ENCODE data around the gene ZNF526.
A peak's percentile ranks its signal among the peaks of the same experiment; 100 is the strongest.

Gene ZNF526

DNA sequence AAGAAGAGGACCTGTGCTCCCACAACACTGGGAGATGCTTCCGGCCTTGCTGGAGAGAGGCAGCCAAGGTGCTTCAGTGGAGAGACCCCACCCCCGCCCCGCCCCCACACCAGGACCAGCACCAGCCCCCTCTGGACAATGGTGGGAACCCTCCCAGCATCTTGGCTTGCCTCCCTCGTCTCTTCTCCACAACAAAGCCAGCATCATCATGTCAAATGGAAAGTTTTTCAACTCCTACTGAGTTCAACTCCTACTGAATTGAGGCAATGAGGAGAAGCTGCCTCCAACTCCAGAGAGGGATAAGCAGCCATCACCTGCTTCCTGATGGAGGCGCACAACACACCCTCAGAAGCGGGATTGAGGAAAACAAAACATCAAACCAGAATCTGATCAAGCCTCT, 15.4 kb upstream of the ZNF526 start:
- no peak overlapping the region for H3K4me3 ChIP-seq (replicated peaks; ENCODE audit: insufficient read depth, low read length)
- no peak overlapping the region for H3K27ac ChIP-seq (replicated peaks)
- H3K27me3 ChIP-seq (ENCODE audit: insufficient read depth, poor library complexity, severe bottlenecking), result no peaks in the 10 kb centered on the region
- DNase-seq (ENCODE audit: low read depth in 1 of 2, low spot score in 1 of 2), result no peak
- TF ChIP-seq, protein P1, sequence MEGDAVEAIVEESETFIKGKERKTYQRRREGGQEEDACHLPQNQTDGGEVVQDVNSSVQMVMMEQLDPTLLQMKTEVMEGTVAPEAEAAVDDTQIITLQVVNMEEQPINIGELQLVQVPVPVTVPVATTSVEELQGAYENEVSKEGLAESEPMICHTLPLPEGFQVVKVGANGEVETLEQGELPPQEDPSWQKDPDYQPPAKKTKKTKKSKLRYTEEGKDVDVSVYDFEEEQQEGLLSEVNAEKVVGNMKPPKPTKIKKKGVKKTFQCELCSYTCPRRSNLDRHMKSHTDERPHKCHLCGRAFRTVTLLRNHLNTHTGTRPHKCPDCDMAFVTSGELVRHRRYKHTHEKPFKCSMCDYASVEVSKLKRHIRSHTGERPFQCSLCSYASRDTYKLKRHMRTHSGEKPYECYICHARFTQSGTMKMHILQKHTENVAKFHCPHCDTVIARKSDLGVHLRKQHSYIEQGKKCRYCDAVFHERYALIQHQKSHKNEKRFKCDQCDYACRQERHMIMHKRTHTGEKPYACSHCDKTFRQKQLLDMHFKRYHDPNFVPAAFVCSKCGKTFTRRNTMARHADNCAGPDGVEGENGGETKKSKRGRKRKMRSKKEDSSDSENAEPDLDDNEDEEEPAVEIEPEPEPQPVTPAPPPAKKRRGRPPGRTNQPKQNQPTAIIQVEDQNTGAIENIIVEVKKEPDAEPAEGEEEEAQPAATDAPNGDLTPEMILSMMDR (IDR thresholded peaks at IDR 0.05; ENCODE audit: insufficient read depth, low read length), result no peak
- TF ChIP-seq, protein P2, sequence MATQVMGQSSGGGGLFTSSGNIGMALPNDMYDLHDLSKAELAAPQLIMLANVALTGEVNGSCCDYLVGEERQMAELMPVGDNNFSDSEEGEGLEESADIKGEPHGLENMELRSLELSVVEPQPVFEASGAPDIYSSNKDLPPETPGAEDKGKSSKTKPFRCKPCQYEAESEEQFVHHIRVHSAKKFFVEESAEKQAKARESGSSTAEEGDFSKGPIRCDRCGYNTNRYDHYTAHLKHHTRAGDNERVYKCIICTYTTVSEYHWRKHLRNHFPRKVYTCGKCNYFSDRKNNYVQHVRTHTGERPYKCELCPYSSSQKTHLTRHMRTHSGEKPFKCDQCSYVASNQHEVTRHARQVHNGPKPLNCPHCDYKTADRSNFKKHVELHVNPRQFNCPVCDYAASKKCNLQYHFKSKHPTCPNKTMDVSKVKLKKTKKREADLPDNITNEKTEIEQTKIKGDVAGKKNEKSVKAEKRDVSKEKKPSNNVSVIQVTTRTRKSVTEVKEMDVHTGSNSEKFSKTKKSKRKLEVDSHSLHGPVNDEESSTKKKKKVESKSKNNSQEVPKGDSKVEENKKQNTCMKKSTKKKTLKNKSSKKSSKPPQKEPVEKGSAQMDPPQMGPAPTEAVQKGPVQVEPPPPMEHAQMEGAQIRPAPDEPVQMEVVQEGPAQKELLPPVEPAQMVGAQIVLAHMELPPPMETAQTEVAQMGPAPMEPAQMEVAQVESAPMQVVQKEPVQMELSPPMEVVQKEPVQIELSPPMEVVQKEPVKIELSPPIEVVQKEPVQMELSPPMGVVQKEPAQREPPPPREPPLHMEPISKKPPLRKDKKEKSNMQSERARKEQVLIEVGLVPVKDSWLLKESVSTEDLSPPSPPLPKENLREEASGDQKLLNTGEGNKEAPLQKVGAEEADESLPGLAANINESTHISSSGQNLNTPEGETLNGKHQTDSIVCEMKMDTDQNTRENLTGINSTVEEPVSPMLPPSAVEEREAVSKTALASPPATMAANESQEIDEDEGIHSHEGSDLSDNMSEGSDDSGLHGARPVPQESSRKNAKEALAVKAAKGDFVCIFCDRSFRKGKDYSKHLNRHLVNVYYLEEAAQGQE (IDR thresholded peaks at IDR 0.05; ENCODE audit: insufficient replicate concordance, low read depth), result no peak
- TF ChIP-seq SPI1 (IDR thresholded peaks at IDR 0.05; ENCODE audit: borderline replicate concordance, low read depth) (no peak), GABPA (IDR thresholded peaks at IDR 0.05; ENCODE audit: low read depth) (no peak), POLR2AphosphoS5 (IDR thresholded peaks at IDR 0.05; ENCODE audit: low read depth) (no peak)

DNA sequence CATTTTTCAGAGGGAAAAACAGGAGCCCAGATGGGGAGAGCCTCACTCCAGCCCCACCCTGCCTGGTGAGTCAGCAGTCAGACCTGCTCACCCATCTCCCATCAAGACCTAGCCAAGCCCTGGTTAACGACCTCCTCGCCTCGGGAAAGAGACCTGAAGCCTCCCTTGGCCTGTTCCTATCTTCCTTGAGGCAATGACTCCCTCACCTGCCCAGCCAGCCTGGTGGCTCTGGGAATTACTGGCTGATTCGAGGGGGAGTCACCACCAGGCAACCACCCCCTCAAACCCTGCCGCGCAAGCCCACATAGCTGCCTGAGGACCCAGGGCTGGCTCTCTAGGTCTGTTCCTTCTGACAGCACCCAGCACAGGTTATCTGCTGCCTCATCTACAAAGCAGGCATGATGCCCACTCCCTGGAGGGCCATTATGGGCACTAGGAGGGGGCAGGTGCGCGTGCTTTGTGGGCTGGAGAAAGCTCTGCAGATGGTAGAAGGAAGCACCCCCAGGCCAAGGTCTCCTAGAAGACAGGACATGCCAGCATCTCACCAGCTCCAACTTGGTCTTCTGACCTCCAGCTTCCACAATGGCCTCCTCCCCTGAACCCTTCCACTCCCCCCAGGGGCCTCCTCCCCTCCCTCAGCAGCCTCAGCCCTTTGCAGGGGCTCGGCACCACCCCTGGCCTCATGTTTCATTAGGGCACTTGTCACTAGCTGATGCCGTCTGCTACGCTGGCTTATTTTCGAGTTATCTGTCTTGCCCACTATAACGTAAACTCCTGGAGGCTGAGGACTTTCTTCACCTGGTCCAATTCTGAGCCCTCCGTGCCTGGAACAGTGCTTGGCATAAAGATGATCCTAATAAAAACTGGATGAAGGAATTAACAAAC, 13.0 kb upstream of the ZNF526 start:
- Histone ChIP-seq H3K27ac (replicated peaks) (peak overlapping the region; percentile 57), H3K27me3 (ENCODE audit: insufficient read depth, poor library complexity, severe bottlenecking) (no peaks in the 10 kb centered on the region), H3K4me3 (replicated peaks; ENCODE audit: insufficient read depth, low read length) (no peak overlapping the region)
- DNase-seq (ENCODE audit: low read depth in 1 of 2, low spot score in 1 of 2), result no peak
- TF ChIP-seq POLR2AphosphoS5 (IDR thresholded peaks at IDR 0.05; ENCODE audit: low read depth) (no peak), SPI1 (IDR thresholded peaks at IDR 0.05; ENCODE audit: borderline replicate concordance, low read depth) (no peak), GABPA (IDR thresholded peaks at IDR 0.05; ENCODE audit: low read depth) (no peak)
- TF ChIP-seq, protein P2 (IDR thresholded peaks at IDR 0.05; ENCODE audit: insufficient replicate concordance, low read depth), result no peak
- TF ChIP-seq, protein P1 (IDR thresholded peaks at IDR 0.05; ENCODE audit: insufficient read depth, low read length), result no peak

DNA sequence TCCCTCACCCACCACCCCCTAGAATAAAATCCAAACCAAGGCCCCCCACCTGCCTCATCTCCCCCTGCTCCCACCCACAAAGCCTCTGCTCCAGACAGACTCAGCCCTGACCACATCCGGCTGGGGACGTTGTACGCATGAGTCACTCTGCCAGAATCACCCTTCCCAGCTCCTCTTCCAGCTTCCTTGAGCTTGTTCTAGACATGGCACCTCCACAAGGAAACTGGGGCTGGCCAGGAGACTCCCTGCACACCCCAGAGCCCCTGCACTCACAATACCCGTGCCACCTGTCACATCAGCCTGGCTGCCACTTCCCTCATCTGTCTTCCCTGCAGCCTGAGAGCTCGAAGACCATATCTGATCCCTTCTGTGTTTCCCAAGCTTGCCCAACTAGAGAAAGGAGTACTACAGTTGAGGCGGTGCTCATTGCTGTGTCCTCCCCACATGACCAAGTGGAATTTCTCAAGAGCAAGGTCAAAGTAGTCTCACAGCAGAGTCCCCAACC, 12.3 kb upstream of the ZNF526 start:
- H3K4me3 ChIP-seq (replicated peaks; ENCODE audit: insufficient read depth, low read length), result no peak overlapping the region
- no peaks in the 10 kb centered on the region for H3K27me3 ChIP-seq (ENCODE audit: insufficient read depth, poor library complexity, severe bottlenecking)
- peak overlapping the region; percentile 57 for H3K27ac ChIP-seq (replicated peaks)
- no peak; the same call in 1 of the 2 replicates for TF ChIP-seq SPI1 (IDR thresholded peaks at IDR 0.05; ENCODE audit: borderline replicate concordance, low read depth)
- TF ChIP-seq, protein P1 (IDR thresholded peaks at IDR 0.05; ENCODE audit: insufficient read depth, low read length), result no peak
- no peak for TF ChIP-seq GABPA (IDR thresholded peaks at IDR 0.05; ENCODE audit: low read depth)
- TF ChIP-seq, protein P2 (IDR thresholded peaks at IDR 0.05; ENCODE audit: insufficient replicate concordance, low read depth), result no peak
- DNase-seq (ENCODE audit: low read depth in 1 of 2, low spot score in 1 of 2), result peak in 1 of 2 experiments; percentile 67
